K562 (cell line): Measurements from ENCODE around the gene LGALS8. TPM values are rescaled to one million over a fixed set of nuclear protein-coding genes. Genes with fewer than 3 reads are reported as not detected.
A peak's percentile ranks its signal among the peaks of the same experiment; 100 is the strongest.

ENCODE experiments used
- BCOR ChIP-seq: fragments of 450-650 bp; IDR thresholded peaks from 2 replicates; pipeline ENCODE4 v1.6.1; 2016
- COPS2 ChIP-seq: fragments of 450-650 bp; conservative IDR thresholded peaks from 2 replicates; pipeline ENCODE4 v1.6.1; 2016; ENCODE audit warnings: mild to moderate bottlenecking, moderate library complexity
- ELF2 ChIP-seq: fragments of 250-450 bp; sonication (Bioruptor Pico); IDR thresholded peaks from 2 replicates; pipeline ENCODE4 v1.5.0; 2021; ENCODE audit warnings: mild to moderate bottlenecking
- LCOR ChIP-seq: sonication (generic); formaldehyde crosslinking; IDR thresholded peaks from 2 replicates; pipeline ENCODE4 v1.8.0; 2022; ENCODE audit warnings: mild to moderate bottlenecking, missing genetic modification reagents
- RCOR1 ChIP-seq, 2 experiments: IDR thresholded peaks; 2 replicates each; pipeline ENCODE4 v1.6.1; 2012; ENCODE audit warnings: low read depth in 2 of 2, low read length in 2 of 2, borderline replicate concordance in 1 of 2, improper control_type of control experiment in 1 of 2
- ZBTB17 ChIP-seq: fragments of 450-650 bp; formaldehyde crosslinking; IDR thresholded peaks from 2 replicates; pipeline ENCODE4 v1.4.0; 2020; ENCODE audit warnings: mild to moderate bottlenecking
- ZNF133 ChIP-seq: fragments of 250-450 bp; sonication (Bioruptor Pico); IDR thresholded peaks from 2 replicates; pipeline ENCODE4 v1.4.0; 2020; ENCODE audit warnings: mild to moderate bottlenecking
- ZNF274 ChIP-seq: IDR thresholded peaks from 2 replicates; pipeline ENCODE4 v1.6.1; 2011; ENCODE audit warnings: low read depth, mild to moderate bottlenecking, low read length, moderate library complexity, borderline replicate concordance
- ZNF354B ChIP-seq: fragments of 250-450 bp; sonication (Bioruptor Pico); IDR thresholded peaks from 2 replicates; pipeline ENCODE4 v1.4.0; 2020
- ZNF561 ChIP-seq: fragments of 450-650 bp; formaldehyde crosslinking; conservative IDR thresholded peaks from 2 replicates; pipeline ENCODE4 v1.4.0; 2020; ENCODE audit warnings: mild to moderate bottlenecking, moderate library complexity
- polyA plus RNA-seq, 8 experiments: library from polyadenylated mRNA; depleted of rRNA in 4 of 8; stranded (reverse) in 5 of 8; unstranded in 3 of 8; fragments of >200 nt; fragmentation: Nextera tagmentation in 2 of 8; fragmentation: Illumina TruSeq in 1 of 8; extraction: Ambion mirVana in 2 of 8; extraction: Trizol in 1 of 8; gene quantifications; 2 replicates each; pipeline versions ENCODE4 v1.2.1 to v1.2.3, GENCODE V29; 2011 to 2014; ENCODE audit warnings: inconsistent platforms in 1 of 8, missing spikeins in 1 of 8
- total RNA-seq, 7 experiments: library from RNA; depleted of rRNA in 6 of 7; stranded (reverse); fragments of >200 nt in 6 of 7; fragmentation: Illumina TruSeq in 2 of 7; extraction: Trizol in 2 of 7; gene quantifications; 2 replicates each; pipeline versions ENCODE4 v1.2.1 to v1.2.3, GENCODE V29; 2011 to 2021; ENCODE audit warnings: low replicate concordance in 1 of 7
- TF ChIP-seq, protein P1 (sequence below): sonication (generic); formaldehyde crosslinking; IDR thresholded peaks from 2 replicates; pipeline ENCODE4 v1.8.1; 2023; ENCODE audit warnings: missing genetic modification reagents, mild to moderate bottlenecking, borderline replicate concordance
- TF ChIP-seq, protein P2 (sequence below): sonication (generic); formaldehyde crosslinking; IDR thresholded peaks from 2 replicates; pipeline ENCODE4 v1.8.0; 2022; ENCODE audit warnings: mild to moderate bottlenecking, missing genetic modification reagents
- TF ChIP-seq, protein P3 (sequence below): fragments of 450-650 bp; IDR thresholded peaks from 2 replicates; pipeline ENCODE4 v1.6.1; 2017; ENCODE audit warnings: antibody characterized with exemption
- TF ChIP-seq, protein P4 (sequence below): sonication (generic); formaldehyde crosslinking; IDR thresholded peaks from 2 replicates; pipeline ENCODE4 v1.8.0; 2023; ENCODE audit warnings: missing genetic modification reagents, mild to moderate bottlenecking, borderline replicate concordance
- TF ChIP-seq, protein P5 (sequence below): fragments of 250-450 bp; sonication (Bioruptor Pico); IDR thresholded peaks from 2 replicates; pipeline ENCODE4 v1.8.0; 2021; ENCODE audit warnings: borderline replicate concordance, mild to moderate bottlenecking, moderate library complexity; ENCODE audit not compliant: poor library complexity, severe bottlenecking

LGALS8 gene
- total and polyA plus RNA-seq, 9 of the 15 experiments (the other 6 are each of a cell fraction or from before 2014, with no cell fraction given), result 57.4 to 87.7 (median 70.3) TPM

DNA sequence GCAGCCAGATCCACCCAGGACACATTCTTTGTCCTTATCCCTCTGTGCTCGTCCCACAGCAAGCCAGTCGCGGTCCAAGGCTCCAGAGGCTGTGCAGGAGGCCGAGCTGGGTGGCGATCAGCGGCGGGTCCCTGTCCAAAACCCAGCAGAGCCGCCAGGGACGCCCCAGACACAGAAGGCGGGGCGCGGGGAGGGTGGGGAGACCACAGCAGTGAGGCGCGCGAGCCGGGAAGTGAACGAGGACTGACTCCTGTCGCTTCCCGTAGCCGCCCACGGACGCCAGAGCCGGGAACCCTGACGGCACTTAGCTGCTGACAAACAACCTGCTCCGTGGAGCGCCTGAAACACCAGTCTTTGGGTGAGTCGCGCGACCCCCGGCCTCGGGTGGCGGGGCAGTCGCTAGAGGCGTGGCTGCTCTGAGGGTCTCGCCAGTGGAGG lies at the start of gene LGALS8 (continued):
- TF ChIP-seq, protein P1, sequence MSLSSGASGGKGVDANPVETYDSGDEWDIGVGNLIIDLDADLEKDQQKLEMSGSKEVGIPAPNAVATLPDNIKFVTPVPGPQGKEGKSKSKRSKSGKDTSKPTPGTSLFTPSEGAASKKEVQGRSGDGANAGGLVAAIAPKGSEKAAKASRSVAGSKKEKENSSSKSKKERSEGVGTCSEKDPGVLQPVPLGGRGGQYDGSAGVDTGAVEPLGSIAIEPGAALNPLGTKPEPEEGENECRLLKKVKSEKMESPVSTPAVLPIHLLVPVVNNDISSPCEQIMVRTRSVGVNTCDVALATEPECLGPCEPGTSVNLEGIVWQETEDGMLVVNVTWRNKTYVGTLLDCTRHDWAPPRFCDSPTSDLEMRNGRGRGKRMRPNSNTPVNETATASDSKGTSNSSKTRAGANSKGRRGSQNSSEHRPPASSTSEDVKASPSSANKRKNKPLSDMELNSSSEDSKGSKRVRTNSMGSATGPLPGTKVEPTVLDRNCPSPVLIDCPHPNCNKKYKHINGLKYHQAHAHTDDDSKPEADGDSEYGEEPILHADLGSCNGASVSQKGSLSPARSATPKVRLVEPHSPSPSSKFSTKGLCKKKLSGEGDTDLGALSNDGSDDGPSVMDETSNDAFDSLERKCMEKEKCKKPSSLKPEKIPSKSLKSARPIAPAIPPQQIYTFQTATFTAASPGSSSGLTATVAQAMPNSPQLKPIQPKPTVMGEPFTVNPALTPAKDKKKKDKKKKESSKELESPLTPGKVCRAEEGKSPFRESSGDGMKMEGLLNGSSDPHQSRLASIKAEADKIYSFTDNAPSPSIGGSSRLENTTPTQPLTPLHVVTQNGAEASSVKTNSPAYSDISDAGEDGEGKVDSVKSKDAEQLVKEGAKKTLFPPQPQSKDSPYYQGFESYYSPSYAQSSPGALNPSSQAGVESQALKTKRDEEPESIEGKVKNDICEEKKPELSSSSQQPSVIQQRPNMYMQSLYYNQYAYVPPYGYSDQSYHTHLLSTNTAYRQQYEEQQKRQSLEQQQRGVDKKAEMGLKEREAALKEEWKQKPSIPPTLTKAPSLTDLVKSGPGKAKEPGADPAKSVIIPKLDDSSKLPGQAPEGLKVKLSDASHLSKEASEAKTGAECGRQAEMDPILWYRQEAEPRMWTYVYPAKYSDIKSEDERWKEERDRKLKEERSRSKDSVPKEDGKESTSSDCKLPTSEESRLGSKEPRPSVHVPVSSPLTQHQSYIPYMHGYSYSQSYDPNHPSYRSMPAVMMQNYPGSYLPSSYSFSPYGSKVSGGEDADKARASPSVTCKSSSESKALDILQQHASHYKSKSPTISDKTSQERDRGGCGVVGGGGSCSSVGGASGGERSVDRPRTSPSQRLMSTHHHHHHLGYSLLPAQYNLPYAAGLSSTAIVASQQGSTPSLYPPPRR (CRISPR knock-in tag), result no peak
- no peak for TF ChIP-seq ZNF561 (CRISPR knock-in tag)
- no peak for TF ChIP-seq ZBTB17 (CRISPR knock-in tag)
- TF ChIP-seq, protein P2, sequence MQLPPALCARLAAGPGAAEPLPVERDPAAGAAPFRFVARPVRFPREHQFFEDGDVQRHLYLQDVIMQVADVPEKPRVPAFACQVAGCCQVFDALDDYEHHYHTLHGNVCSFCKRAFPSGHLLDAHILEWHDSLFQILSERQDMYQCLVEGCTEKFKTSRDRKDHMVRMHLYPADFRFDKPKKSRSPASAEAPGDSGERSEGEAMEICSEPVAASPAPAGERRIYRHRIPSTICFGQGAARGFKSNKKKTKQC, result no peak; the same call in 1 of the 2 replicates
- TF ChIP-seq ZNF274, result no peak
- TF ChIP-seq, protein P3, sequence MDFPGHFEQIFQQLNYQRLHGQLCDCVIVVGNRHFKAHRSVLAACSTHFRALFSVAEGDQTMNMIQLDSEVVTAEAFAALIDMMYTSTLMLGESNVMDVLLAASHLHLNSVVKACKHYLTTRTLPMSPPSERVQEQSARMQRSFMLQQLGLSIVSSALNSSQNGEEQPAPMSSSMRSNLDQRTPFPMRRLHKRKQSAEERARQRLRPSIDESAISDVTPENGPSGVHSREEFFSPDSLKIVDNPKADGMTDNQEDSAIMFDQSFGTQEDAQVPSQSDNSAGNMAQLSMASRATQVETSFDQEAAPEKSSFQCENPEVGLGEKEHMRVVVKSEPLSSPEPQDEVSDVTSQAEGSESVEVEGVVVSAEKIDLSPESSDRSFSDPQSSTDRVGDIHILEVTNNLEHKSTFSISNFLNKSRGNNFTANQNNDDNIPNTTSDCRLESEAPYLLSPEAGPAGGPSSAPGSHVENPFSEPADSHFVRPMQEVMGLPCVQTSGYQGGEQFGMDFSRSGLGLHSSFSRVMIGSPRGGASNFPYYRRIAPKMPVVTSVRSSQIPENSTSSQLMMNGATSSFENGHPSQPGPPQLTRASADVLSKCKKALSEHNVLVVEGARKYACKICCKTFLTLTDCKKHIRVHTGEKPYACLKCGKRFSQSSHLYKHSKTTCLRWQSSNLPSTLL, result no peak
- TF ChIP-seq ZNF133 (CRISPR knock-in tag), result no peak
- no peak for TF ChIP-seq ELF2 (CRISPR knock-in tag)
- TF ChIP-seq LCOR (CRISPR knock-in tag), result peak; percentile 78
- no peak for TF ChIP-seq ZNF354B (CRISPR knock-in tag)
- peak in 1 of 2 experiments; percentile 34; a peak in 1 of 4 replicates for TF ChIP-seq RCOR1 (IDR thresholded peaks at IDR 0.05; ENCODE audit: borderline replicate concordance in 1 of 2, low read depth in 2 of 2, low read length in 2 of 2)
- TF ChIP-seq BCOR, result no peak
- TF ChIP-seq COPS2, result no peak
- TF ChIP-seq, protein P4, sequence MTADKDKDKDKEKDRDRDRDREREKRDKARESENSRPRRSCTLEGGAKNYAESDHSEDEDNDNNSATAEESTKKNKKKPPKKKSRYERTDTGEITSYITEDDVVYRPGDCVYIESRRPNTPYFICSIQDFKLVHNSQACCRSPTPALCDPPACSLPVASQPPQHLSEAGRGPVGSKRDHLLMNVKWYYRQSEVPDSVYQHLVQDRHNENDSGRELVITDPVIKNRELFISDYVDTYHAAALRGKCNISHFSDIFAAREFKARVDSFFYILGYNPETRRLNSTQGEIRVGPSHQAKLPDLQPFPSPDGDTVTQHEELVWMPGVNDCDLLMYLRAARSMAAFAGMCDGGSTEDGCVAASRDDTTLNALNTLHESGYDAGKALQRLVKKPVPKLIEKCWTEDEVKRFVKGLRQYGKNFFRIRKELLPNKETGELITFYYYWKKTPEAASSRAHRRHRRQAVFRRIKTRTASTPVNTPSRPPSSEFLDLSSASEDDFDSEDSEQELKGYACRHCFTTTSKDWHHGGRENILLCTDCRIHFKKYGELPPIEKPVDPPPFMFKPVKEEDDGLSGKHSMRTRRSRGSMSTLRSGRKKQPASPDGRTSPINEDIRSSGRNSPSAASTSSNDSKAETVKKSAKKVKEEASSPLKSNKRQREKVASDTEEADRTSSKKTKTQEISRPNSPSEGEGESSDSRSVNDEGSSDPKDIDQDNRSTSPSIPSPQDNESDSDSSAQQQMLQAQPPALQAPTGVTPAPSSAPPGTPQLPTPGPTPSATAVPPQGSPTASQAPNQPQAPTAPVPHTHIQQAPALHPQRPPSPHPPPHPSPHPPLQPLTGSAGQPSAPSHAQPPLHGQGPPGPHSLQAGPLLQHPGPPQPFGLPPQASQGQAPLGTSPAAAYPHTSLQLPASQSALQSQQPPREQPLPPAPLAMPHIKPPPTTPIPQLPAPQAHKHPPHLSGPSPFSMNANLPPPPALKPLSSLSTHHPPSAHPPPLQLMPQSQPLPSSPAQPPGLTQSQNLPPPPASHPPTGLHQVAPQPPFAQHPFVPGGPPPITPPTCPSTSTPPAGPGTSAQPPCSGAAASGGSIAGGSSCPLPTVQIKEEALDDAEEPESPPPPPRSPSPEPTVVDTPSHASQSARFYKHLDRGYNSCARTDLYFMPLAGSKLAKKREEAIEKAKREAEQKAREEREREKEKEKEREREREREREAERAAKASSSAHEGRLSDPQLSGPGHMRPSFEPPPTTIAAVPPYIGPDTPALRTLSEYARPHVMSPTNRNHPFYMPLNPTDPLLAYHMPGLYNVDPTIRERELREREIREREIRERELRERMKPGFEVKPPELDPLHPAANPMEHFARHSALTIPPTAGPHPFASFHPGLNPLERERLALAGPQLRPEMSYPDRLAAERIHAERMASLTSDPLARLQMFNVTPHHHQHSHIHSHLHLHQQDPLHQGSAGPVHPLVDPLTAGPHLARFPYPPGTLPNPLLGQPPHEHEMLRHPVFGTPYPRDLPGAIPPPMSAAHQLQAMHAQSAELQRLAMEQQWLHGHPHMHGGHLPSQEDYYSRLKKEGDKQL, result no peak
- TF ChIP-seq, protein P5, sequence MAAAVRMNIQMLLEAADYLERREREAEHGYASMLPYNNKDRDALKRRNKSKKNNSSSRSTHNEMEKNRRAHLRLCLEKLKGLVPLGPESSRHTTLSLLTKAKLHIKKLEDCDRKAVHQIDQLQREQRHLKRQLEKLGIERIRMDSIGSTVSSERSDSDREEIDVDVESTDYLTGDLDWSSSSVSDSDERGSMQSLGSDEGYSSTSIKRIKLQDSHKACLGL (CRISPR knock-in tag), result no peak
